HG03432 (cell line): ENCODE results near the gene CLDN4.

Experiments used
- ATAC-seq: cut with Tn5 transposase; IDR thresholded peaks from one replicate; pipeline ENCODE4 v1.9.1; 2021; ENCODE audit warnings: mild to moderate bottlenecking, moderate library complexity; ENCODE audit not compliant: unreplicated experiment

CLDN4 gene

GRCh38 chr7:73871163-73872011 lies 40.6 kb downstream of the CLDN4 start:
- ATAC-seq, result no peak

GRCh38 chr7:73872056-73872908 lies 41.5 kb downstream of the CLDN4 start:
- ATAC-seq, result no peak

GRCh38 chr7:73876361-73876760 lies 45.6 kb downstream of the CLDN4 start:
- no peak for ATAC-seq

- no peak for ATAC-seq
Measured at GRCh38 chr7:73876973-73877372, 46.2 kb downstream of the CLDN4 start.

DNA sequence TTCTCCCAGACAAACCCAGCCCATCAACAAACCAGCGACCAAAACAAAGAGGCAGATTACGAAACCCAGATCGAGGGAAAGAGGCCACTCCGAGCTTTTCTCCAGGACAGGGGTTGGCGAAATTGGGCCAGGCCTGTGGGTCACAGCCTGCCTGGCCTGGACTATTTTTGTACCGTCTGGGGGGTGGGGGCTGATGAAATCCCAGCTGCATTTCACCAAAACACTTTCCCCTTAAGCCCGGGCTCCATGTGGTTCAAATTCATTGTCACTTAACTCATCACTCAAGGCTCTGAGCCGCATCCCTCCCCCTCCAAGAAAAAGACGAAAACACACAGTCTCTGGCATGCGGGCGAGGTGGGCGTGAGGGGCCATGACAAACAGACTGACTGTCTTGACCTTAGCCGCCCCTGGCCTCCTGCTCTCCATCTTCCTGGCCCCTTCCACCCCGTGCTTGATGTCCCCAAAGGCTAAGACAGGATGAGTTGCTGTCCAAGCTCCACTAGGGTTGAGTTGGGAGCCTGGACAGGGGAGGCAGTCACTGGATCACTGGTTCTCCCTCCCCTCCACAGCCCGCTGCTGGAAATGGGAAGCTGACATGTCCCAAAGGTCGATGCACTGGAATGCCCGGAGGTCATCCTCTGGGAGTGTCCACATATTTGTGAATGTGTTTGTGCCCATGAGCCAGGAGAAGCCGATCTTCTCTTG lies 49.3 kb downstream of the CLDN4 start:
- ATAC-seq, result no peak

GRCh38 chr7:73880755-73881328 lies 50.0 kb downstream of the CLDN4 start:
- ATAC-seq, result no peak

DNA sequence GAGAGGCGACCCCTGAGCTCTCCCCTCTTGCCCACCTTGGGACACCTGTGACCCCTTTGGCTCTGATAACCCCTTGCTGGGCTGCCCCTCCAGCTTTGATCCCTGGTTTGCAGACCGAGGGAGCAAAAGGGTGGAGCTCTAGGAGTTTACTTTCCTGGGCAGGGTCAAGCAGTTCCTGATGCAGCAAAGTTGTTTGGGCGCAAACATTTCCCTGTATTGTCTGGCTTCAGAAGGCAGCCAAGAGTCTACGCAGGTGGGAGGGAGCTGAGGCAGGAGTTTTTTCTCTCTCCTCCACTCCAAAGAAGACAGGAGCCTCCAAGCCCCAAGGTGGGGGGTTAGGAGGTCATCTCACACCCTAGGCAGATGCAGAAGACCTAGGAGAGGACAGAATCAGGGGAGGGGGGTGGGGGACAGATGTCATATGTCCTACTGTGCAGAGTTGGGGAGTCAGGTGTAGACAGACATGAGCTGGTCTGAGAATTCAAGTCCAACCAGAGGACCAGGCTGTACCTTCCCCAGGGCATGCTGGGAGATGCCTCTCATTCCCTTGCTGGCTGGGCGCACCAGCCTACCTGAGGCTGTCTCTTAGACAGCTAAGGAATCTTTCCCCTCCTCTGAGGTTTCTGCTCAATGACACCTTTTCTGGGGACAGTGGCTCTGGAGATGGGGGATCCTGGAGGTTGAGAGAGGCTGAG lies 50.7 kb downstream of the CLDN4 start:
- no peak for ATAC-seq

DNA sequence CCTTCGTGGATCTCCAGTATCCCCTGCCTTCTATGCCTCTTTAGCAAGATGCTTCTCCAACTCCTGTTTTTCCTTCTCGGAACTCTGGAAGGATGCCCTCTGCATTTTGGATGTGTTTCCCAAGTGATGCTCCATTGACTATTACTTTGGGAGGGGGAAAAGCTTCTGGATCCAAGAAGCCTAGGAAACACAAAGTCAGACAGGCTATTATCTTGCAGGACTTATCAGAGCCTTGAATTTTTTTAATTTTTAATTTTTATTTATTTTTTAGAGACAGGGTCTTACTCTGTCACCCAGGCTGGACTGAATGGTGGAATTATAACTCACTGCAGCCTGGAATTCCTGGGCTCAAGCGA lies 51.2 kb downstream of the CLDN4 start:
- no peak for ATAC-seq
